Measurements from ENCODE around the gene FFAR2.
"Not testable (repeated sequence)": the region's sequence is repeated elsewhere in the genome, so short reads cannot be mapped to it uniquely, and the experiment has no call there.

Gene FFAR2

DNA sequence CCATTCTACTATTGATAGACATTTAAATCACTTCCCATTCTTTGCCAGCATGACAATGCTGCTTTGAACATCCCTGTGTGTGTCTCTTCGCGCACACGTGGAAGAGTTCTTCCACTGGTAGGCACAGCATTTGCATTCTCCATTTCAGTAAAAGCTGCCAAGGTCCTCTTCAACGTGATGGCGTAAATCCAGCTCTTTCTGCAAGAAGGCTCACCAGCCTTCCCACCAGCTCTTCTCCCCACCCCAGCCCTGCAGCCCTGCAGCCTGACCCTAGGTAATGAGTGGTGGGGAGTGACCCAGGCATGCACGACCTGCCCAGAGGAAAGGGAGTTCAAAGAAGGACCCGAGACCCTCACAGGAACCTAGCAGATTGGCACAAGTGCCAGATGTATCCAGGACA lies 31.7 kb upstream of the FFAR2 start:
- H3K36me3 ChIP-seq (ENCODE audit: insufficient read depth, low read length) = no peaks in the 10 kb centered on the region
- H3K9ac ChIP-seq (ENCODE audit: low read depth, low read length) = no peak overlapping the region
- no peaks in the 10 kb centered on the region for H3K4me1 ChIP-seq (ENCODE audit: insufficient read depth, low read length)
- H3K9me3 ChIP-seq (ENCODE audit: control insufficient read depth, insufficient read depth, low read length) = no peaks in the 10 kb centered on the region

DNA sequence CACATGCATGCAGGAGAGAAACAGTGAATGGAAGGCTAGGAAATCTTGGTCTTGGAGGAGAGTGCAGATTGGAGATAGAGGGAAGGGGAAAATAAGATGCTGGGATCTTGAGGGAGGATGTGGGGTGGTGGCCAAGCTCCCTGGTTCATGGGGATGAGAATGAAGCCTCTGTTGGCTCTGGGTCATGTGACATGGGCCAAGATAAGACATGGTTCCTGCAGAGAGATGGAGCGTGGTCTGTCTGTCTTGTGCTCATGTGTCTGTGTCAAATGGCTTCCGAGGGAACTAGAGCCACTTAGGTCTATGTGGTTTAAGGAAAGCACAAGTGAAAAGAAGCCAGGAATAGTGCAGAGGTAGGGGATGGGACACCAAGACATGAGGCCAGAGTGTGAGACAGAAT lies 30.8 kb upstream of the FFAR2 start:
- no peak overlapping the region for H3K9ac ChIP-seq (ENCODE audit: low read depth, low read length)
- no peaks in the 10 kb centered on the region for H3K9me3 ChIP-seq (ENCODE audit: control insufficient read depth, insufficient read depth, low read length)
- no peaks in the 10 kb centered on the region for H3K4me1 ChIP-seq (ENCODE audit: insufficient read depth, low read length)
- no peaks in the 10 kb centered on the region for H3K36me3 ChIP-seq (ENCODE audit: insufficient read depth, low read length)

DNA sequence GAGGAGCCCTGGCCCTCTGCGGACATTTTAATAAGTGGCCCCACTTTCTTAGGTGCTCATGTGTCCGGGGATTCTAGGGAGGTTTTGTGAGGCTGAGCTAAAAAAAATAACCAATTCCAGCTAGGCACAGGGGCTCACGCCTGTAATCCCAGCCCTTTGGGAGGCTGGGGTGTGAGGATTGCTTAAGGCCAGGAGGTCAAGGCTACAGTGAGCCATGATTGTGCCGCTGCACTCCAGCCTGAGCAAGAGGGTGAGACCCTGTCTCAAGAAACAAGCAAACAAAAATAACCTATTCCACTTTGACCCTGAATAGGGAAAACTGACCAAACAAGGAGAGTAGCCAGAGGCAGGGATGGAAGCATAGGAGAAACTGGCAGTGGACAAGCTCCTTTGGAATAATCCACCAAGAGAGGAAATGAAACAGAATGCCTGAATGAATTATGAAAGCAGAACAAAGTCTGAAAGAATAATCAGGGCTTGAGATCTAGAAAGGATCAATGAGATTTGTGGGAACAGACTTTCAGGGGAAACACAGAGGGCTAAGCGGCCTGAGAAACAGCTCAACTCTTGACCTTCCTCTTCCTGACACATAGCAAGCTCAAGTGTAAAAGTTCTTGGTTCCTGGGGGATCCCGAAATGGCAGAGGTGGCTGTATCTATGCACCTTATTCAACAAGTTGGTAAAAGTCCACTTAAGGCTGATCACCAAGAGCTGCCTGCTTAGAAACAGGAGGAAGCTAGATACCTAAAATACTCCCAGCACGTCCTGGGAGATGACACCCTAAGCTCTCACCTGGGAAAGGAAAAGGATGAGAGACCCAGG lies 30.1 kb upstream of the FFAR2 start:
- no peaks in the 10 kb centered on the region for H3K4me1 ChIP-seq (ENCODE audit: insufficient read depth, low read length)
- H3K9me3 ChIP-seq (ENCODE audit: control insufficient read depth, insufficient read depth, low read length) = no peaks in the 10 kb centered on the region
- no peak overlapping the region for H3K9ac ChIP-seq (ENCODE audit: low read depth, low read length)
- no peaks in the 10 kb centered on the region for H3K36me3 ChIP-seq (ENCODE audit: insufficient read depth, low read length)

DNA sequence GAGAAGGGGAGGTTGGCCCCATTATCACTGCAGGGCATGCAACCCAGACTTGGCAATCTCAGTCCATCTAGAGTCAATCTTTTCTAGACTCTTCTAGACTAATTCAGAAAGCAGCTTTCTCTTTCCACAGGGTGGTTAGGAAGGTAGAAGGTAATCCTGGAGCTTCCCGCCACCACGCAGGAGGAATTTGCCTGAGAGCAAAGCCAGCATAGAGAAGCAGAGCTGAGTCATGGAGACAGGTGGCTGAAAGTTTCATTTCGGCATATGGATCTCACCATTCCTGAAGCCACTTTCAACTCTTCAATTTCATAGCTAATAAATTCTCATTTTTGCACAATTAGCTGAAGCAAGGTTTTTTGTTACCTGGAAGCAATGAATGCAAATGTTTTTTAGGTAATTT lies 29.0 kb upstream of the FFAR2 start:
- Histone ChIP-seq H3K4me1 (ENCODE audit: insufficient read depth, low read length) (no peaks in the 10 kb centered on the region), H3K9me3 (ENCODE audit: control insufficient read depth, insufficient read depth, low read length) (no peaks in the 10 kb centered on the region), H3K9ac (ENCODE audit: low read depth, low read length) (no peak overlapping the region), H3K36me3 (ENCODE audit: insufficient read depth, low read length) (no peaks in the 10 kb centered on the region)

DNA sequence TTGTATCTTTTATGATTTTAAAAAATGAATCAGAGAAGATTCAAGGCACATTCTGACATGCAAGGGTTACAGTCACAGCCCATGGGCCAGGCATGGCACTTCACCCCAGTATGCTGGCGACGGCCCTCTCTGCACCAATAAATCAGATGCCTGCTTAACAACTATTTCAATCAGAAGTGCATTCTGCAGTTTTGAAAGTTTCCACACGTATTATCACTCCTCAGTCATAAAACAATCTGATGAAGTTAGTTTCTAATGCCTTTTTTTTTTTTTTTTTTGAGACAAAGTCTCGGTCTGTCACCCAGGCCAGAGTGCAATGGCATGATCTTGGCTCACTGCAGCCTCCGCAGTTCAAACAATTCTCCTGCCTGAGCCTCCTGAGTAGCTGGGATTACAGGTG lies 28.3 kb upstream of the FFAR2 start:
- Histone ChIP-seq H3K36me3 (ENCODE audit: insufficient read depth, low read length) (no peaks in the 10 kb centered on the region), H3K4me1 (ENCODE audit: insufficient read depth, low read length) (no peaks in the 10 kb centered on the region), H3K9ac (ENCODE audit: low read depth, low read length) (no peak overlapping the region)

DNA sequence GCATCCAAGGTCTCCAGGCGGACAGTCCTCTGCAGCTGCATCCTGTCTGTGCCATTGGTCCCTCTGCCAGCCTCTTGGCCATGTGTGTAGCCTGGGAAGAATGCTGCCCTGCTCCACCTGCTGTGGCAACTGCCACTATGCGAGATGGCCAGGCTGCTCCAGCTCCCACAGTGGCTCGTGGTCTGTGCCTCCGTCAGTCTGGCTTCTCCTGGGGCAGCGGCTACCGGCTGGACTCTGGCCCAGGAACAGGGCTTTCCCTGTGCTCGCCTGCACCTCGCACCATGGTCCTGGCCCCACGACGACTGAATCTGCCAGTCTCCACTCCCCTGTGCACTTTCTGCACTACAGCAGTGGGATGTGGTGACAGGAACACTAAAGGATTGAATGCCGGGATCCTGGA lies 26.7 kb upstream of the FFAR2 start:
- Histone ChIP-seq H3K36me3 (ENCODE audit: insufficient read depth, low read length) (no peaks in the 10 kb centered on the region), H3K4me1 (ENCODE audit: insufficient read depth, low read length) (no peaks in the 10 kb centered on the region), H3K9me3 (ENCODE audit: control insufficient read depth, insufficient read depth, low read length) (no peaks in the 10 kb centered on the region), H3K9ac (ENCODE audit: low read depth, low read length) (no peak overlapping the region)

More for the DNA sequence above, 28.3 kb upstream of the FFAR2 start:
- H3K9me3 ChIP-seq (ENCODE audit: control insufficient read depth, insufficient read depth, low read length) = no peaks in the 10 kb centered on the region

DNA sequence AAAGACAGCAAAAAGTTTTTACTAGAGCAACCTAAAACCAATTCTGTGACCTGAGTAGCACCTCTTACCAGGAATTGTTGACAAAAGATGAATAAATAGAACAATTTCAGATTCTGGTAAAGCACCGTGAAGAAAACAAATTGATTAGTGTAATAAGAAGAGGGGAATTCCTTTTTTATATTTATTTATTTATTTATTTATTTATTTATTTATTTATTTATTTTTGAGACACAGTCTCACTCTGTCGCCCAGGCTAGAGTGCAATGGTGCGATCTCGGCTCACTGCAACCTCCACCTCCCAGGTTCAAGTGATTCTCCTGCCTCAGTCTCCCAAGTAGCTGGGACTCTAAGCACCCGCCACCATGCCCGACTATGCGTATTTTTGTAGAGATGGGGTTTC lies 24.7 kb upstream of the FFAR2 start:
- H3K36me3 ChIP-seq (ENCODE audit: insufficient read depth, low read length); H3K9me3 ChIP-seq (ENCODE audit: control insufficient read depth, insufficient read depth, low read length); H3K4me1 ChIP-seq (ENCODE audit: insufficient read depth, low read length); H3K9ac ChIP-seq (ENCODE audit: low read depth, low read length): not testable (repeated sequence)

DNA sequence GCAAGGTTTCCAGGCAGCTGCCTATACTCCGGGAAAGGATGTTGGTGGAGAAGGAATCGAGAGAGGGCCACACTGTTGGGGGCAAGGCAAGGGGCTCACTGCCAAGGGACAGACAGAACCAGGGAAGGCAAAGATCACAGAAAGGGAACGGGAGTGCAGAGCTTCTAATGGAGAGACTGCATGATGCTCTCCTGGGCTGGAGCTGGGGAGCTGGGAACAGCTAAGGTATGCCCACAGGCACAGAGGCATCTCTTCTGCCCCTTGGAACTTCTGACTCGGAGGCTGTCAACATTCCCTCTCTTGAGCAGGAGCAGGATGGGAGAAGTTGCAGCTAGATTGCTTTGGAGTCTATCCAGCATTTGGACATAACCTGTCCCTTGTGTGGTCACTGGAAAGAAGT lies 22.4 kb upstream of the FFAR2 start:
- H3K9me3 ChIP-seq (ENCODE audit: control insufficient read depth, insufficient read depth, low read length) = no peaks in the 10 kb centered on the region
- H3K4me1 ChIP-seq (ENCODE audit: insufficient read depth, low read length) = no peaks in the 10 kb centered on the region
- no peak overlapping the region for H3K9ac ChIP-seq (ENCODE audit: low read depth, low read length)
- no peaks in the 10 kb centered on the region for H3K36me3 ChIP-seq (ENCODE audit: insufficient read depth, low read length)

DNA sequence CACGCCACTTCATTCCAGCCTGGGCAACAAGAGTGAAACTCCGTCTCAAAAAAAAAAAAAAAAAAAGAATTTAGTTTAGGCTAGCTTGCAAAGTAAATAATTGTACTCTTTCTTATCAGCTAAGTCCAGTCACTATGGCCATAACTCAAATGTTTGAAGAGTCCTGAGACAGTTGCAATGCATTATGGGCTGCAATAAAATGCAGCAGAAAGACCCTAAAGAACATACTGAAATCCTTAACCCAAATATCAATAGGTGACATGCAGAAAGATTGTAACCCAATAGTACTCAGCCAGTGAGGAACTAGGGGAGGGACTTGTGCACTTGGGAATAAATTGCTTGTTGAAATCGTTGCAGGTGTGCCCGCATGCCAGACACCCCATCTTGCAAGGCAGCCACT lies 20.9 kb upstream of the FFAR2 start:
- H3K4me1 ChIP-seq (ENCODE audit: insufficient read depth, low read length) = no peaks in the 10 kb centered on the region
- no peak overlapping the region for H3K9ac ChIP-seq (ENCODE audit: low read depth, low read length)
- H3K36me3 ChIP-seq (ENCODE audit: insufficient read depth, low read length) = no peaks in the 10 kb centered on the region
- no peaks in the 10 kb centered on the region for H3K9me3 ChIP-seq (ENCODE audit: control insufficient read depth, insufficient read depth, low read length)

DNA sequence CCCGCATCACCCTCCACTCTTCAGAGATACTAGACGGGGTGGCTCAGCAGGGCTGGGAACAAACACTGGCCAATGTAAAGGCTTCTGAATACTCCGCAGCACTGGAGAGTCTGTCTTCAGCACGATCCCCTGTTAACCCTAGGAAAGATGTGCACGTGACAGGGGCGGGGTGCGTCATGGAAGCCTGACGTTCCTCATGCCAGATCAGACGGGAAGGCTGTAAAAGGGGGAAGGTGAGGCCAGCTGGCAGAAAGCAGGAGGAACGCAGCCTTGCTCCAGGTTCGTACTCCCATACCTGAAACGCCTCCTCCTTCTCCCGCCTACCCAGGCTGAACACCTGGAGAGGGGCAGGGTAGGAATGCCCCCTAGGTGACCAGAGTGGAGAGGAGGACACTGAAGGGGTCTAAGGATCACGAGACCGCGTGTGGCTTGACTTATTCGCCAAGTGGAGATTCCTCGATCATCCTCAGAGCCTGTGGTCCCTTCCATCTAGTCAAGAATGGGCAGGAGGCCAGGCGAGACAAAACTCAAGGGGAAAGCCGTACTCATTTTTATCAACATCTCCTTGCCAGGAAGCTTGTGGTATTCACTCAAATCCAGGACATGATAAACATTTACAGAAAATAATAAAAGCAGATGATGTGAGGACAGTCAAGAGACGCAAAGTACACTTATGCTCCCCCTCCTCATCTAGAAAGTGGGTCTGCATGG lies 18.2 kb upstream of the FFAR2 start:
- Histone ChIP-seq H3K4me1 (ENCODE audit: insufficient read depth, low read length) (no peaks in the 10 kb centered on the region), H3K36me3 (ENCODE audit: insufficient read depth, low read length) (no peaks in the 10 kb centered on the region), H3K9ac (ENCODE audit: low read depth, low read length) (no peak overlapping the region), H3K9me3 (ENCODE audit: control insufficient read depth, insufficient read depth, low read length) (no peaks in the 10 kb centered on the region)

DNA sequence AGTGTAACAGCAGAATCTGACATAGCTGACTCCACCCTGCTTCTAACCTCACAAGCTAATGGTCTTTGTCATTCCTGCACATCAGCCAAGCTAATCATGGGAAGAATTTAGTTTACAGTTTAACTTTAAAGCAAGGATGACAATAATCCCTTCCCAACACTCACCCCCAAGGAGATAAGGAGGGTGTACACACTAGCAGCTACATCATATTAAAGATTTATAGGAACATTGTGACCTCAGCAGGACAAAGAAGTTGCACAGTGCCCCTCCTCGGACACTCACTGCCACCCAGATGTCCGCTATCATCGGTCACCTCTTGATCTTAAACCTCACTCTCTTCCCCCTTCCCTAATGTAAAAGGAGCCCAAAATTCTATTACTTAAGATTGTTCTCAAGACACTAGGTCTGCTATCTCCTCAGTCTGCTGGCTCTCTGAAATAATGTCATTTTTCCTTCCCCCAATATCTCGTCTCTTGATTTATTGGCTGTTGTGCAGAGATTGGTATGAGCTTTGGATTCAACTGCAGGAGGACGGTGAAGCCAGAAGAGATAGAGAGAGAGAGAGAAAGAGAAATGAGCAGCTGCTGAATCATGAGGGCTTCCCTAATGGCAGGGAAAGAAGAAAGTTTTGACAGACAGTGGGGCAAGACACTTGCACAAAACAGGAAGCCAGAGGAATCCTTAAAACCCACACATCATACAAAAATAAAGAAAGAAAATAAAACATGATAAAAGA lies 17.5 kb upstream of the FFAR2 start:
- no peaks in the 10 kb centered on the region for H3K36me3 ChIP-seq (ENCODE audit: insufficient read depth, low read length)
- no peak overlapping the region for H3K9ac ChIP-seq (ENCODE audit: low read depth, low read length)
- H3K9me3 ChIP-seq (ENCODE audit: control insufficient read depth, insufficient read depth, low read length) = no peaks in the 10 kb centered on the region
- no peaks in the 10 kb centered on the region for H3K4me1 ChIP-seq (ENCODE audit: insufficient read depth, low read length)

DNA sequence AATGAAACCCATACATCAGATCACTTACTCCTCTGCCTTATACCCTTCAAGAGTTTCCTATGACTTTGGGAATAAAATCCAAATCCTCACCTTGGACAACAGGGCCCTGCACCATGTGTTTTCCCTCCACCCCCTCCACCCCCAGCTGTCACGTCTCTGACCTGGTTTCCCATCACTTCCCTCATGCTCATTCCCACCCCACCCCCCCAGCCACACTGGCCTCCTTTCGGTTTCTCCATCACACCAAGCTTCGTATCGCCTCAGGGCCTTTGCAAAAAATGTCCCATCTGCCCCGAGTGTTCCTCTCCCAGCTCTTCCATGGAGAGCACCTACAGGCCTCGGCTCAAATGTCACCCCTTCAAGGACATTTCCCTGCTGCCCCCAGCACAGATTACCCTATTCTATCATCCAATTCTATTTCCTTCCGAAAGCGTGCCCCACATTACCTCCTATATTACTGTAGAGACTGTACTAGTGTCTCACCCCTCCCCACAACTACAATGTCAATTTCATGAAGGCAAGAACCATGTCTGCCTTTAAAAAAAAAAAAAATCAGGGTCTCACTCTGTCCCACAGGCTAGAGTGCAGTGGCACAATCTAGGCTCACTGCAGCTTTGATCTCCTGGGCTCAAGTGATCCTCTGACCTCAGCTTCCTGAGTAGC lies 16.8 kb upstream of the FFAR2 start:
- Histone ChIP-seq H3K36me3 (ENCODE audit: insufficient read depth, low read length) (no peaks in the 10 kb centered on the region), H3K9ac (ENCODE audit: low read depth, low read length) (no peak overlapping the region), H3K4me1 (ENCODE audit: insufficient read depth, low read length) (0 out of 2 replicates have a peak, but pooled peaks cover 3% of the 10 kb centered on the region), H3K9me3 (ENCODE audit: control insufficient read depth, insufficient read depth, low read length) (no peaks in the 10 kb centered on the region)

DNA sequence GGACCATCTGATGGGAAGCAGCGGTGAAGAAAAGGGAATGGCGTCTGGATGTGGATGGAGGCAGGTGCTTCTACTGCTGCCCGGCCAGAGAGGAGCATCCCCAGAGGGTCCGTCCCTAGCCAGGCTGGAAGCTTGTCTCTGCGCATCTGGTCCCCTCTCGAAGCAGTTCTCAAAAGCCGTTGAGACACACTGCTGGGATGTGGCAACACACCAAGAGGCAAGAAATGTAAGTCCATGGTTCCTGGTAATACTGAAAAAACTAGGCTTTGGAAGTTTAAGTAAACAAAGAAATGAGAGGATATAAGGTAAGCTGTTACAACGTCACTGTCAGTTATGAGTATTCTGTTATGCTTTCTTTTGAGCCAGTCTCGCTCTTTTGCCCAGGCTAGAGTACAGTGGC lies 15.1 kb upstream of the FFAR2 start:
- no peaks in the 10 kb centered on the region for H3K9me3 ChIP-seq (ENCODE audit: control insufficient read depth, insufficient read depth, low read length)
- H3K9ac ChIP-seq (ENCODE audit: low read depth, low read length) = no peak overlapping the region
- 0 out of 2 replicates have a peak, but pooled peaks cover 7% of the 10 kb centered on the region for H3K4me1 ChIP-seq (ENCODE audit: insufficient read depth, low read length)
- no peaks in the 10 kb centered on the region for H3K36me3 ChIP-seq (ENCODE audit: insufficient read depth, low read length)

DNA sequence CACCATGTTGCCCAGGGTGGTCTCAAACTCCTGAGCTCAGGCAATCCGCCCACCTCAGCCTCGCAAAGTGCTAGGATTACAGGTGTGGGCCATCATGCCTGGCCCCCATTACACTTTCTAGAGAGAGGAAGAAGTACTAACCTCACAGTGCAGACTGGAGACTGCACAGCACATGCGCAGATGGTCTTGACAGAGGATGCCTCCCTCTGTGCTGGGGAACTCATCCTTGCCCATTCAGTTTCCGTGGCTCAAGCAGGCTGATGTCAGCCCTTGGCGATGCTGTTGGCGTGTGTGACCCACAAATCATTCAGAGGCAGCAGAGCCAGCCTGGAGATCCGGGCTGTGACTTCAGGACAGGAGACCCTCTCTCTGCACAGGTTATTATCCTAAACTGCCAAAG lies 14.6 kb upstream of the FFAR2 start:
- no peaks in the 10 kb centered on the region for H3K9me3 ChIP-seq (ENCODE audit: control insufficient read depth, insufficient read depth, low read length)
- H3K4me1 ChIP-seq (ENCODE audit: insufficient read depth, low read length) = peaks cover 11% of the 10 kb centered on the region
- H3K9ac ChIP-seq (ENCODE audit: low read depth, low read length) = no peak overlapping the region
- no peaks in the 10 kb centered on the region for H3K36me3 ChIP-seq (ENCODE audit: insufficient read depth, low read length)
